NCI-H2196 (cell line): Measurements from ENCODE around the gene DNAJC3.
"Not testable (repeated sequence)": the region's sequence is repeated elsewhere in the genome, so short reads cannot be mapped to it uniquely, and the experiment has no call there.

ENCODE experiments used
- DNase-seq: peaks from one replicate; lab custom pipeline; 2025; ENCODE audit not compliant: unreplicated experiment; lab: John Stamatoyannopoulos, UW

Gene DNAJC3

DNA sequence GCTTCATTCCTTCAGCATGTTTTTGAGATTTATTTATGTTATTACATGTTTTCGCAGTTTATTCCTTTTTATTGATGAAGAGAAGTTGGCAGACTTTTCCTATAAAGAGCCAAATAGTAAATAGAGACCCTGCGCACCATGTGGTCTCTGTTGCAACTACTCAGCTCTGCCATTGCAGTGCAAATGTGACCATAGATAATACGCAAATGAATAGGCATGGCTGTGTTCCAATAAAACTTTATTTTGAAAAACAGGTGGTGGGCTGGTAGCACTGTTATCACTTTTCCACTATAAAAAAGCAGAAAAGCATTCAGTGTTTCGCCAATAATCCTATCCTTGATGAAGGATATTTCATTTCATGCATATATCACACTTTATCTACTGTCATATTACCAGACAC is 95.0 kb downstream of the DNAJC3 start:
- DNase-seq = no peak

DNA sequence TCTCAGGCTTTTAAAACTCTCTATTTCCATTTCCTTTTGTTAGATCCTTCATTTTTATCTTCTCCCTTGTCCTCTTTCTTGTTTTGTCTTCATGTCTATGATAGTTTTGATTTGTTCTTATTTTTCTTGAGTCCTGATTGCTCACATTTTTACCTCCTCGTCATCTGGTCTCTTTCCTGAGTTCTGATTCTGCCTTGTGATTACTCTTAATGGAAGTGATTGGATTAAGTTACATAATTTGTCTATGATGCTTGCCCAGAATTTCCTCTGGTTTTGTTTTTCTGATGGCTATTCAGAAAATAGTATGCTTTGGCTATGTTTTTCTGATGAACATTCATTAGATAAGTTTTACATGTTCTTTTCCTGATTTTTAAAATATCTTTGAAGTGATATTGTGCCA is 102.6 kb downstream of the DNAJC3 start:
- no peak for DNase-seq

DNA sequence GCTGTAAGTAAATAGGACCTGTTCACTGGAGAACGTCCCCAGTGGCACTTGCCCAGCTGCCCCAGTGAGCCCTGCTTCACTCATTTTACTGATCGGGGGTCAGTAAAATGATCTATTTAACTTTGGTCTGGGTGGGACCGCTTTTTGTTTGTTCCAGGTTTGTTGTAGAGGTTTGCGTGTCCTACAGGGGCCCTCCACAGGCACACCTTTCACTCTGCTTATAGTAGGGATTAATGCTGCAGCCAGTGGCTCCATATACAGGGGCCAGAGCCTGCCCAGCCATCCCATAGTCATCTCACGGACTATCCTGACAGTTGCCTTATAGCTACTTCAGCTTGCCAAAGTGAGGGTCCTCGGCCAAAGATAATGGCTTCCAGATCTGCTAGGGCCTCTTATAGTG is 104.1 kb downstream of the DNAJC3 start:
- no peak for DNase-seq

DNA sequence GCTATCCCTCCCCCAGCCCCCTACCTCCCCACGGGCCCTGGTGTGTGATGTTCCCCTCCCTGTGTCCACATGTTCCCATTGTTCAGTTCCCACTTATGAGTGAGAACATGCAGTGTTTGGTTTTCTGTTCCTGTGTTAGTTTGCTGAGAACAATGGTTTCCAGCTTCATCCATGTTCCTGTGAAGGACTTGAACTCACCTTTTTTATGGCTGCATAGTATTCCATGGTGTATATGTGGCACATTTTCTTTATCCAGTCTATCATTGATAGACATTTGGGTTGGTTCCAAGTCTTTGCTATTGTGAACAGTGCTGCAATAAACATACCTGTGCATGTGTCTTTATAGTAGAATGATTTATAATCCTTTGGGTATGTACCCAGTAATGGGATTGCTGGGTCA is 105.0 kb downstream of the DNAJC3 start:
- DNase-seq = not testable (repeated sequence)

DNA sequence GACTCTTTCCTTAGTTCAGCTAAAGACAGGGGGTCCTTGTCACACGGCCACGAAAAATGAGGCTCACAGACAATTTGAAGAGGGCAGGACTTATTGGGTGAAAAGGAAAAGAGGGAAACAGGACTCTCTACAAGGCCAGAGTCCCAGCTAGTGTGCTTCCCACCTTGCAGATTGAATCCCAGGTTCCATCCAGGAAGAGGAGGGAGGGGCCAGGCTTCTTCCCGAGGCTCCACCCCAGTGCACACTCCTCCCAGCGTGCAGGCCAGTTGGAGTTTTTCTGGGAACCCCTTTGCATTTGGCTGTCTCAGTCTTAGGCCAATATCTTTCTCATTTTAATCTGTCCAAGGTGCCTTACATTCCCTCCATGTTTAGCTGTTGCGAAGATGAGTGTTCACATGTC is 106.8 kb downstream of the DNAJC3 start:
- DNase-seq = no peak

DNA sequence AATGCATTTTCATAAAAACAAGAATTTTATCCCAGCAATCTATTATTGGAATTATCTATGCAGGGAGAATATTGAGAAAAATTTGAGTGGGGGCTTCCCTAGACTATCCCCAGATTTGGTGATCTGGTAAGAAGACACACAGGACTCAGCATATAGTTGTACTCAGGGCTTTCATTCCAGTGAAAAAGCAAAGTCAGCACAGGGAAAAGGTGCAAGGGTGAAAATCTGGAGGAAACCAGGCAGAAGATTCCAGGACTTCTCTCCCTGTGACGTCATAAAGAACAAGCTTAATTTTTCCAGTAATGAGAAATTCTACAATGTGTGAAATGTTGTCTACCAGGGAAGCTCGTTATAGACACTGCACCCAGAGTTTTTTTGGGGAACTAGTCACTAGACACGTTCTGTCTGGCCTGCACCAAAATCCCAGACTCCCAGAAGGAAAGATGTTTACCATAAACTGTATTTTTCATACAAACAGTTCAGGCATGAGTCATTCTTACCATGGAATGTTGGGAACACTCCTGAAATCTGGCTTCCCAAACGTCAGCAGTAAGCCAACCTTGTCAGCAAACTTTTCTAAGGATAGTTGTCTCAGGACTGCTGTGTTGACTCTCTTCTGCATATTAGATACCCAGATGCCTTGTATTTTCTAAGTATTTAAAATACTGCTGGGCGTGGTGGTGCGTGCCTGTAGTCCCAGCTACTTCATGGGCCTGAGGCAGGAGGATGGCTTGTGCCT is 107.4 kb downstream of the DNAJC3 start:
- DNase-seq = no peak

DNA sequence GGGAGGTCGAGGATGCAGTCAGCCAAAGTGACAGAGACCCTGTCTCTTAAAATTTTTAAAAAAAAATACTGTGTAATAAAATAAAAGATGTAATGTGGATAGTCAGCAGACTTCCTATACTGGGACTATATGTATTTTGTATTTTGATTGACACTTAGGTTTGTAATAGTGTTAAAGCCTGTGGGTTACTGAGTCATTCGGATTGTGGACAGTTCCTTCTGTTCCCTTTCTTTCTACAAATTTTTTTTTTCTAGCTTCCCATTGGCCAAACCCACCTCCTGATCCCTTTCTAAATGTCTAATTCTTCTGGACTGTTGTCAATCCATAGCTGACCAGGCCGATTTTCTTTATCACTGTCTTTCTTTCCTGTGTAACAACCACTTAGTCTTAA is 108.0 kb downstream of the DNAJC3 start:
- DNase-seq = no peak

DNA sequence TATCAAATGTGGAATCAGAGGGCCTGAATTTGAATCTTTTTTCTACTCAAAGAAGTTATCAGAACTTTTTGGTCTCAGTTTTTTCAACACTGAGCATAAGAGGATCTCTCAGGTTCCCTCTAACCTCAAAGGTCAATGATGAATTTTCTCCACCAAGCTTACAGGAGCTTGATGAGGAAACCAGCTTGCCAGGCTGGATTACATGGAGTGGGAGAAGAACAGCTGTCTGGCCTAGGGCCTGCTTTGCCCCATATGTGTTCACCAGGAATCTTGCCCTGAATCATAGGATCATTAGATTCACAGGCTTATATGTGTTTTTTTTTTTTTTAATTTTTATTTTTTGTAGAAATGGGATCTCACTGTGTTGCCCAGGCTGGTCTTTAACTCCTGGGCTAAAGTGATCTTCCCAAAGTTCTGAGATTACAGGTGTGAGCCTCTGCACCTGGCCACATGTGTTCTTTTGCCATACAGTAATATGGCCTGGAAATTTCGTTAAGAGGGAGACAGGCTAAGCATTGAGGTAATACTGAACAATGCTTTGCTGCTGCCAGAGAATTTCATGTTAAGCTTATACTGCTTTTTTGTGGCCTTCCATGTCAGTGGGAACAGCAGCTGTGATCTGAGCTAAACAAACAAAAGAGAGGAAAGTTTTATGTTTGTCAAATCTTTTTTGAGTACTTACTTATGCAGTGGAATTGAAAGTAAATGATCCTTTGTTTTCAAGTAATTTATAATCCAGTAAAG is 110.6 kb downstream of the DNAJC3 start:
- DNase-seq = no peak

DNA sequence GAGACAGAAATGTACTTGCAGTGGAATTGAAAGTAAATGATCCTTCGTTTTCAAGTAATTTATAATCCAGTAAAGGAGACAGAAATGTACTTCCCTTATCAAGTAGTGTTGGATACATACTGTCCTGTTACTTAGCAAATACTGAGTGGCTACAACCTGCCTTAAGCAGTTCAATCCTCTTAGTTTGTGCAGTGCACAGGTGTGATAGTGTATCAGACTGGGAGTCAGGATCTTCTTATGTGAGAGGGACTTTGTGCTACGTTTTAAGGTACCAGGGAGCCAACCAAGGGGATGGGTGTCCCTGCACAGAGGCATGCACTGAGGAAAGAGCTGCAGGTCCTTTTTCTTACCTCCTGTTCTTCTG is 111.1 kb downstream of the DNAJC3 start:
- no peak for DNase-seq

DNA sequence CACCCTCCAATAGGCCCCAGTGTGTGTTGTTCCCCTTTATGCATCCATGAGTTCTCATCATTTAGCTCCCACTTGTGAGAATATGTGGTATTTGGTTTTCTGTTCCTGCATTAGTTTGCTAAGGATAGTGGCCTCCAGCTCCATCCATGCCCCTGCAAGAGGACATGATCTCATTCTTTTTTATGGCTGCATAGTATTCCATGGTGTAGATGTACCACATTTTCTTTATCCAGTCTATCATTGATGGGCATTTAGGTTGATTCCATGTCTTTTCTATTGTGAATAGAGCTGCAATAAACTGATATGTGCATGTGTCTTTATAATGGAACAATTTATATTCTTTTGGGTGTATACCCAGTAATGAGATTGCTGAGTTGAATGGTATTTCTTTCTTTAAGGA is 112.4 kb downstream of the DNAJC3 start:
- DNase-seq = not testable (repeated sequence)

DNA sequence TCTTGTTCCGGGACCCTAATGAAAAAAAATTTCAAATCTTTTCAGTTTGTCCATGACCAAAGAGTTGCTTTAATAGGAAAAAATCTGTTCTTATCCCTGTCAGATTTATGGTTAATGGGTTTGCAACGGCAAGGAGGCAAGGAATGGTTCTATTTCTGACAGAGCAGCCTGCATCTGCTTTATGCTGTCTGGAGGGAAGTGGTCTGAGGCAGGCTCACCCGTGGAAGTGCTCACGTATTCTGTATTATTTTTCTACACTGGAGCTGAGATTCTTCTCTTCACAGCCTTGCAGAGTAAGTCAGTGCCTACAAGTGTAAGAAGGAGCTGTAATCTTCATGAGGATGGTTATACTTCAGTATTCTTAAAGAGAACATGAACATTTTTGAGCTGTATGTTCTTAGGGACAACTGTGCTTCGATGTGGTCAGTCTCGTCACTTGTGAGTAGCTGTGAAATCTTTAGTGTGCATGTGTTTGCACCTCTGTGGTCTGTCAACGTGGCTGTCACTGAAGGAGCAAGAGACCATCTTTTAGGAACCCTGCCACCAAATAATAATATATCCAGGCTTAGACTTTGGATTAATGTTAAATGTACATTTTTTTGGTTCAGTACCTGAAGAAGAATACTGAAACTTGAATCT is 114.3 kb downstream of the DNAJC3 start:
- DNase-seq = no peak

DNA sequence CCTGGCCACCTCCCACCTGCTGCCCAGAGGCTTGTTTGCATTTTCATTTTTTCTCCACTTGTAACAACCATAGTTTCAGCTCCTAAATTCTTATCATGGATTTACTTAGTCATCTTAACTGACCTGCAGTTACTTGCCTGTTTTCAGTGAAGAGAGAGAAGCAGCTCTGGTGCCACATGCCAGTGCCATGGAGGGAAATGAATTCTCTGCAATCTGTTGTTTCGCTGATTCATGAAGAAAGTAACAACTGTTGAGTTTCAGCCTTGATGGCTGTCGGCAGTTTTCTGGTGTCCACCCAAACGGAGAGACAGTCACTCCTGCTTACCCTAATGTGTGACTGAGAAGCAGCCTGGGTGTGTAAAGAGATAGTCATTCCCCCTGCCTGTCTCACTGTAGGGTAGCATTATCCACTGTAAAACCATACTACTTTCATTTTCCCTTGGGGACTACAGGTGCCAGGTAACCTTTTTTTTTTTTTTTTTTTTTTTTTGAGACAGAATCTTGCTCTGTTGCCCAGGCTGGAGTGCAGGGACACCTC is 116.1 kb downstream of the DNAJC3 start:
- DNase-seq = no peak

DNA sequence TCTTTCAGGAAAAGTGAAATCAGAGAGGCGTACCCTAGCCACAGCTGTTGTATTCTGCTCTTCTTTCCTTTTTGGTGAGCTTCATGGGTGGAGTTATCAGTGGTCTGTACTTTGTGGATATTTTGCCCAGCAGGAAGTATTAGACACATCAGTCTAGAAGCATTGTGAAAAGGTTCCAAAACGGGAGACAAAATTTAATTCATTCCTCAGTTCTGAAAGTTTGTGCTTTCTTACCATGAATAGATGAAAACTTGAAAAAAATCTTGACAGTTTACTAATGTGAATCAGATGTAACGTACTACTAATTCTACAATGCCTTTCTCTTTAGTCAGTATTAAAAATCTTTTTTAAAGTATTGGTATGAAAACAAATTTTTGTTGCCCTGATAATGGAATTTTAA is 116.8 kb downstream of the DNAJC3 start:
- no peak for DNase-seq

DNA sequence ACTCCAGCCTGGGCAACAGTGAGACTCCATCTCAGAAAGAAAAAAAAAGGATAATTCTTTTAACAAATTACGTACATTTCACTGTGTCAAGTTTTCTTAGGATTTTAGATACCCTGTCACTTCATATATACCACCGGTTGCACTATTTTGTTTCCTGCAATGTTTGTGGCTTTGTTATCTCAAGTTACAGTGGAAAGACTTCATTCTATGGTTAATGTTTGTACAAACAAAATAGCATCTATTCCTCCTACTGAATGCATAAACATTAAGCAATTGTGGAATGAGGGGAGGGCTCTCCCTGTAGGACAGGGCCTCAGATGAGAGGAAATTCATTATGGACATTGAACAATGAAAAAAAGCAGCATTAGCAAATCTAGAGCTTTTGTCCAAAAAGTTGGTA is 120.1 kb downstream of the DNAJC3 start:
- no peak for DNase-seq

DNA sequence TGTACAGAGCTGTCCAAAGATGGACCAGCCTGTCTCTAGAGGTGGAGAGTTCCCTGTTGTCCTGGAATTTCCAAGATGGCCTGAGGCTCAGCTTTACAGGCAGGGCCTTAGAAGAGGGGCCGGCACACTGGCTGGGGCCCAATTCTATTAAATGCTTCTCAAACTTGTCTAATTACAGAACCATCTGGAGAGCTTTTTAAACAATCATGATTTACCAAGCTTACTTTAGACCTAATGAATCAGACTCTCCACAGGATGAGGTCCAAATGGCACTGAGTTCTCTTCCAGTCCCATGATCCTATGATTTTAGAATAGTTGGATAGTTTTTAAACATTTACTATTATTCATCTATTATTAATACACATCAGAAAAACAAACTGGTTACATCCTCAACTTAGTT is 123.5 kb downstream of the DNAJC3 start:
- DNase-seq = no peak

DNA sequence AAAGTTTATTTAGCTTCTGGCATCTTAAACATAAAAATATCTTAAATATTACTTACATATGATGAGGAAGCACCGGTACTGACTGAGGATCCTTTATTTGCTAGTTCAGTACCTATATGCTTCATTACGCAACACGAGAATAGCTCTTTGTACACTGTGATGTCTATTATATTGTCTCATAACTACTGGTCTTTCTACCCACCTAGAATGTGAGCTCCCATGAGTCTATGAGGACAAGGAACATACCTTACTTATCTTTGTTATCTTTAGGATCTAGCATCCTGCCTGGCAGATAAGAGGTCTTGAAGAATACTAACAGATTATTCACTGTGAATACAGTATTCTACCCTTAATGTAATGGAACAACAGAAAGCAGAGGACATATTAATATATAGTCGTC is 124.9 kb downstream of the DNAJC3 start:
- no peak for DNase-seq

DNA sequence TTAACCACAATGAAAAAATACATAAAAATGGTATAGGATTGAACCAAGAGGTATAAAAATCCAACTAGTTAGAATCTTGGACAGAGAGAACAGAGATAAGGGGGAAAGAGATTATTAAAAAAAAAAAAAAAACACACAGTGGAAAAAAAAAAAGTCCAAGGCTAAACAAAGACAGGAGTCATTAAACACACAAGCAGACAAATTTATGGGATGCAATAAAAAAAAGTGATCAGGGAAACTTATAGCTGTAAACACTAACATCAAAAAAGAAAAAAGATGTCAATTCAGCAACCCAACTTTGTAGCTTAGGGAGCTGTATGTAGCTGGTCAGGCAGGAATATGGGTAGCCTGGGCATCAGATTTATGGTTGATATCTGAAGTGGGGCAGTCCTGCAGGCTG is 129.0 kb downstream of the DNAJC3 start:
- DNase-seq = no peak

DNA sequence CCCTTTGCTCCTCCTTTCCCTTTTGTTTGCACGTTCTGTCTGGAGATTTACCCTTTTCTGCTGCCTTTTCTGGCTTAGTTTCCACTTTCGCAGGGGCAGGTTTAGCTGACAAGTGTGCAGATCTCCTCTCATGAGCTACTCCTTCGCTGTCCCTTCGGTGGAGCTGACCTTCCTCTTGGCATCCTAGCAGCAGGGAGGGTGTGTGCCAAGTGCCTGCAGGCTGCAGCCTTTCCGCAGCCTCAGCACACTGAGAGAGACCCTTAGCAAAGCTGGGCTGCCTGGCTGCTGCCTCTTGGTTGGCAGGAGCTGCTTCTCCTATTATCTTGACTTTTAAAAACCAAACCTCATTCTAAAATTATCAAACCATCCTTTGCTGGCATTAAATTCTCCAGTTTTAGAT is 132.5 kb downstream of the DNAJC3 start:
- DNase-seq = no peak

DNA sequence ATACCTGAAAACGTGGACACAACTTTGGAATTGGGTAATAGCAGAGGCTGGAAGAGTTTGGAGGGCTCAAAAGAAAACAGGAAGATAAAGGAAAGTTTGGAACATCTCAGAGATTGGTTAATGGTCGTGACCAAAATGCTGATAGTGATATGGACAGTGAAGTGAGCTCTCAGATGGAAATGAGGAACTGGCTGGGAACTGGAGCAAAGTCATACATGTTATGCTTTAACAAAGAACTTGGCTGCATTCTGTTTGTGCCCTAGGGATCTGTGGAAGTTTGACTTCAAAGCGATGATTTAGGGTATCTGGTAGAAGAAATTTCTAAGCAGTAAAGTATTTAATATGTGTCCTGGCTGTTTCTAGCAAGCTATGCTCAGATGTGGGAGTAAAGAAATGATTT is 136.2 kb downstream of the DNAJC3 start:
- DNase-seq = no peak

DNA sequence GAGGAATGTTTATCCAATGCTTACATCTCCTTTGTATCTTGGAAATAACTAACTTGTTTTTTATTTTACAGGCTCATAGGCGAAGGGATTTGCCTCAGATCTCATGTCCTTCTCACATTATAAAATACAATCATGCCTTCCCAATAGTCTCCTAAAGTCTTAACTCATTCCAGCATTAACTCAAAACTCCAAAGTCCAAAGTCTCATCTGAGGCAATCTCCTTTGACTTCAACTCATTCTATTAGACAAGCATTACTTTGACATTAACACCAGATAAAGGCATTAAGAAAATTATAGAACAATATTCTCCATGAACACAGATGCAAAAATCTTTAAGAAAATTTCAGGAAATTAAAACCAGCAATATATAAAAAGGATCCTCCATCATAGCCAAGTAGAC is 137.6 kb downstream of the DNAJC3 start:
- no peak for DNase-seq

DNA sequence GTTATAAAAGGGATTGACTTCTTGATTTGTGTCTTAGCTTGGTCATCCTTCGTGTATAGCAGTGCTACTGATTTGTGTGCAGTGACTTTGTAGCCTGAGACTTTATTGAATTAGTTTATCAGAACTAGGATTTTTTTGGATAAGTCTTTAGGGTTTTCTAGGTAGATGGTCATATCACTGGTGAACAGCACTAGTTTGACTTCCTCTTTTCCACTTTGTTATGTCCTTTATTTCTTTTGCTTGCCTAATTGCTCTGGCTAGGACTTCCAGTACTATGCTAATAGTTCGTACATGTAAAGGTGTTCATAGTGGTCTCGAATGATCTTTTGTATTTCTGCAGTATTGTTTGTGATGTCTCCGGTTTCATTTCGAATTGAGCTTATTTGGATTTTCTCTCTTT is 145.4 kb downstream of the DNAJC3 start:
- DNase-seq = no peak

DNA sequence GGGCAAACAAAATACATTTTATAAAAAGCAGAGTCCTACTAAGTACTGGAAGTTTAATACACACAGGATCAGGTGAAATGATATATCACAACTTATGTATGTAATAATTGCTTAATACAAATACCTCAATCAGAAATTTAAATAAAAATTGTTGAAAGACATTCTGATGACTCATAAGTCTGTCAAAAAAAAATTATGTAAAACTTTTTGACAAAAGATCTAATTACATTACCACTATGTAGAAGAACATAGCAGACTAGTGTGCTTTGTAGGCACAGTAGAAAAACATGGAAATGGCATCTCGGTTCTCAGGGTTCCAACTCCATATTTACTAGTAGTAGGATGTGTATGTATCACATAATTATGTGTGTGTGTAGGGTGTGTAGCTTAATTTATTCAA is 156.2 kb downstream of the DNAJC3 start:
- no peak for DNase-seq
